H1 (cell line): Measurements from ENCODE around the gene GOLGA3.

ENCODE experiments used
- ATF2 ChIP-seq: IDR thresholded peaks from 2 replicates; pipeline ENCODE4 v1.6.1; 2012; ENCODE audit warnings: low read length, inconsistent platforms
- CHD2 ChIP-seq: IDR thresholded peaks from 2 replicates; pipeline ENCODE4 v1.6.1; 2012; ENCODE audit warnings: low read length, improper control_type of control experiment
- EZH2 ChIP-seq: fragments of 200-600 bp; sonication (generic); IDR thresholded peaks from 2 replicates; pipeline ENCODE4 v1.7.1; 2012; ENCODE audit warnings: low read depth, mild to moderate bottlenecking, moderate library complexity, low read length, inconsistent platforms; ENCODE audit not compliant: severe bottlenecking
- GABPA ChIP-seq: IDR thresholded peaks from 2 replicates; pipeline ENCODE4 v1.6.1; 2011; ENCODE audit warnings: mild to moderate bottlenecking, low read length, moderate library complexity, borderline replicate concordance; ENCODE audit not compliant: insufficient read depth
- JUND ChIP-seq: IDR thresholded peaks from 2 replicates; pipeline ENCODE4 v1.6.1; 2011; ENCODE audit warnings: mild to moderate bottlenecking, improper control_type of control experiment, low read length
- MAFK ChIP-seq: IDR thresholded peaks from 2 replicates; pipeline ENCODE4 v1.6.1; 2012; ENCODE audit warnings: low read depth, mild to moderate bottlenecking, improper control_type of control experiment, low read length
- POLR2AphosphoS5 ChIP-seq: IDR thresholded peaks from 2 replicates; pipeline ENCODE4 v1.6.1; 2011; ENCODE audit warnings: low read depth, low read length
- YY1 ChIP-seq: IDR thresholded peaks from 2 replicates; pipeline ENCODE4 v1.6.1; 2011; ENCODE audit warnings: low read depth, mild to moderate bottlenecking, low read length

GRCh38 chr12:132806857-132807256 lies 21.8 kb downstream of the GOLGA3 start:
- no peak for TF ChIP-seq YY1
- TF ChIP-seq MAFK = no peak
- TF ChIP-seq GABPA = no peak
- TF ChIP-seq CHD2 = no peak
- TF ChIP-seq POLR2AphosphoS5 = no peak
- TF ChIP-seq EZH2 = no peak
- no peak for TF ChIP-seq ATF2
- no peak for TF ChIP-seq JUND
